OCI-LY7 (cell line): Measurements from ENCODE around the gene MEGF6.

Source experiments
- EZH2phosphoT487 ChIP-seq: fragments of 200-600 bp; sonication (generic); IDR thresholded peaks from 2 replicates; pipeline ENCODE4 v1.6.1; 2018; ENCODE audit warnings: low read depth, borderline replicate concordance, mild to moderate bottlenecking, mixed run types, antibody characterized with exemption, low read length, moderate library complexity, mixed read lengths
- TF ChIP-seq, protein P1 (sequence below): fragments of 200-600 bp; sonication (generic); conservative IDR thresholded peaks from 2 replicates; pipeline ENCODE4 v1.5.1; 2014; ENCODE audit warnings: mild to moderate bottlenecking, antibody characterized with exemption, low read length, moderate library complexity, mixed read lengths

DNA sequence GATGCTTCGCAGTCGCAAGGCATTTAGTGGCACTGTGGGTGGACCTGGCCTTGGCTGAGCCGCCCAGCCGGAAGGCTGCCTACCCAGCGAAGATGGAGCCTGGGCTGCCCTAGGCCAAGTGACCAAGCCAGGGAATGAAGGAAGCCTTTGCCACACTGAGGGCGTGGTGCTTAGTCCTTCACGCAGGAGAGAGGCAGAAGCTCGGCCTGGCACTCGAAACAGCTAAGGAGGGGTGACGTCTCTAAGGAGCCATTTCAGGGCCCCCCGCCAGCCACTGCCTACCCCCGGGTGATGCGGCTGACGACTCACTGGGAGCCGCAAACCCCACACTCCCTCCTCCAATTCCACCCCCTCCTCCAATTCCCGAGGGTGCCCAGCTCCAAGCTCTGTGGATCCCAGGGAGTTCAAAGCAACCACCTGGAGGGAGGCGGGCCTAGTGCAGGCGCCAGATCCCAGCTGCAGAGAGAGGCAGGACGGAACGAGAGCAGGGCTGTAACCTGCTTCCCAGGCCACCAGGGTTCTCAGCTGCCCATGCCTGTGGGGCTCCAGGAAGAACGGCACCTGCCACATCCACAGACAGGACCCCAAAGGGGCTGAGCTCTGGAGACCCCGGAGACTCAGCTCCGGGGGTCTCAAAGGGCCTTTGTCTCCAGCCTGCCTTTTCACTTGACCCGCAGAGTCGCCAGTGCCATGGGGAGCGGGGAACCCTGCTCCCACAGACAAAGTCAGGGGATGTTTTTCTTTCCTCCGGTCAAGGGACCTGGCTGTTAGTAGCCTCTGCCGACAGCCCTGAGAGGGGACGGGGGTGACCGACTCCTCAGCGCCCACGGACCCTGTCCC, 81.0 kb downstream of the MEGF6 start:
- no peak for TF ChIP-seq EZH2phosphoT487
- TF ChIP-seq, protein P1, sequence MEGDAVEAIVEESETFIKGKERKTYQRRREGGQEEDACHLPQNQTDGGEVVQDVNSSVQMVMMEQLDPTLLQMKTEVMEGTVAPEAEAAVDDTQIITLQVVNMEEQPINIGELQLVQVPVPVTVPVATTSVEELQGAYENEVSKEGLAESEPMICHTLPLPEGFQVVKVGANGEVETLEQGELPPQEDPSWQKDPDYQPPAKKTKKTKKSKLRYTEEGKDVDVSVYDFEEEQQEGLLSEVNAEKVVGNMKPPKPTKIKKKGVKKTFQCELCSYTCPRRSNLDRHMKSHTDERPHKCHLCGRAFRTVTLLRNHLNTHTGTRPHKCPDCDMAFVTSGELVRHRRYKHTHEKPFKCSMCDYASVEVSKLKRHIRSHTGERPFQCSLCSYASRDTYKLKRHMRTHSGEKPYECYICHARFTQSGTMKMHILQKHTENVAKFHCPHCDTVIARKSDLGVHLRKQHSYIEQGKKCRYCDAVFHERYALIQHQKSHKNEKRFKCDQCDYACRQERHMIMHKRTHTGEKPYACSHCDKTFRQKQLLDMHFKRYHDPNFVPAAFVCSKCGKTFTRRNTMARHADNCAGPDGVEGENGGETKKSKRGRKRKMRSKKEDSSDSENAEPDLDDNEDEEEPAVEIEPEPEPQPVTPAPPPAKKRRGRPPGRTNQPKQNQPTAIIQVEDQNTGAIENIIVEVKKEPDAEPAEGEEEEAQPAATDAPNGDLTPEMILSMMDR = no peak
